Tibial nerve (tissue), 4 donors: ENCODE results near the gene DYRK1B. TPM values are rescaled to one million over a fixed set of nuclear protein-coding genes. Genes with fewer than 3 reads are reported as not detected.

Source experiments
- DNase-seq, 2 donors: peaks; one replicate each; pipeline ENCODE4 v3.0.0-alpha.2; 2019; ENCODE audit warnings: low spot score in 2 of 2
- H3K27ac ChIP-seq, 4 donors: fragments of 200-600 bp; sonication (generic) in 3 of 4; one replicate each; pipeline ENCODE4 v1.5.1; 2017 to 2019; ENCODE audit warnings: mild to moderate bottlenecking in 1 of 4
- H3K27me3 ChIP-seq, 2 donors: fragments of 200-600 bp; sonication (generic) in 1 of 2; one replicate each; pipeline versions ENCODE4 v1.5.1 to v1.6.0; 2017 to 2019
- H3K36me3 ChIP-seq, 3 donors: fragments of 200-600 bp; sonication (generic); one replicate each; pipeline ENCODE4 v1.5.1; 2018 to 2019
- H3K4me1 ChIP-seq, 4 donors: fragments of 200-600 bp; sonication (generic) in 3 of 4; one replicate each; pipeline ENCODE4 v1.5.1; 2017 to 2019
- H3K4me3 ChIP-seq, 4 donors: fragments of 200-600 bp; sonication (generic) in 3 of 4; one replicate each; pipeline ENCODE4 v1.5.1; 2017 to 2019; ENCODE audit warnings: mild to moderate bottlenecking in 1 of 4, moderate library complexity in 1 of 4
- H3K9me3 ChIP-seq, 4 donors: fragments of 200-600 bp; sonication (generic) in 3 of 4; one replicate each; pipeline ENCODE4 v1.5.1; 2017 to 2019
- EP300 ChIP-seq, 2 donors: sonication (generic); formaldehyde crosslinking; IDR thresholded peaks; one replicate each; pipeline ENCODE4 v1.6.1; 2017; ENCODE audit warnings: antibody characterized with exemption in 2 of 2, mild to moderate bottlenecking in 1 of 2
- POLR2A ChIP-seq, 2 donors: fragments of 450-650 bp; IDR thresholded peaks; one replicate each; pipeline ENCODE4 v1.6.1; 2017; ENCODE audit warnings: antibody characterized with exemption in 2 of 2, mild to moderate bottlenecking in 2 of 2, moderate library complexity in 2 of 2
- WGBS, 2 donors: methylation state at CpG; one replicate each; pipeline ENCODE4 v1.1.5; 2018; 5-methylcytosine and 5-hydroxymethylcytosine counted together
- total RNA-seq, 4 donors: library from RNA; depleted of rRNA; stranded (reverse); fragments of >200 nt; gene quantifications; one replicate each; pipeline ENCODE4 v1.1.0, GENCODE V29; 2016
- TF ChIP-seq, protein P1 (sequence below), 5 experiments: fragments of 200-600 bp in 3 of 5; fragments of 450-650 bp in 2 of 5; sonication (generic) in 3 of 5; IDR thresholded peaks; one replicate each; pipeline ENCODE4 v1.5.1; 2016 to 2019; ENCODE audit warnings: antibody characterized with exemption in 5 of 5, mild to moderate bottlenecking in 3 of 5, moderate library complexity in 2 of 5

Gene DYRK1B
- total RNA-seq, 4 donors from 2014 or later, result 12.6 to 15.9 (median 13.1) TPM

DNA sequence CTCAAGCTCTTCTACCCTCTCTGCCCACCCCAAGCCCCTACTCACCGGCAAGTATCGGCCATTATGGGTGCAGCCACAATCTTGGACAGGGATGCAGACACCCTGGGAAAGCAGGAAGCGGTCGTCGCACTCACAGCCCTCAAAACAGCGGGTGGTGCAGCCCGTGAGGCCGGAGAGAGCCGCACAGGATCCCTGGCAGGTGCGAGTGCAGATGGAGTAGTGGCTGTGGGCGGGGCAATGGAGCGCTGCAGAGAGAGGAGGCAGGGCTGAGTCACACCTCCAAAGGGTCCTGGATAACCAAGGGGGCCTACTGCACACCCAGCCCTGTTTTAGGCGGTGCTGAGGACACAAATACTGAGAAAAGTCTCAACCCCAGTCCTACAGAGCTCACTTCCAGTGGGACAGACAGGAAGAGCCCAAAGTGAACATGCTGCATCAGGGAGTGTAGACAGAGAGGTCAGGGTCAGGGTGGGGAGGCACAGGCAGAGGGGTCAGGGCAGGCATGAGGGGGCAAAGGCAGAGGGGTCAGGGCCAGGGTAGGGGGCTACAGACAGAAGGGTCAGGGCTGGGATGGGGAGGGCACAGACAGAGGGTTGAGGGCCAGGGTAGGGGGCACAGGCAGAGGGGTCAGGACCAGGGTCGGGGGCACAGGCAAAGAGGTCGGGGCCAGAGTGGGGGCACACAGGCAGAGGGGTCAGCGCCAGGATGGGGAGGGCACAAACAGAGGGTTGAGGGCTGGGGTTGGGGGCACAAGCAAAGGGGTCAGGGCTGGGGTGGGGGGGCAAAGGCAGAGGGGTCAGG is 36.4 kb upstream of the DYRK1B start:
- no peak overlapping the region for H3K4me3 ChIP-seq
- WGBS, 2 donors, result 42 to 48% methylated on average over 16 of the region's 16 CpGs
- H3K9me3 ChIP-seq, result no peaks in the 10 kb centered on the region
- no peaks in the 10 kb centered on the region for H3K4me1 ChIP-seq
- no peak overlapping the region for H3K27ac ChIP-seq
- no peak for DNase-seq
- no peaks in the 10 kb centered on the region for H3K27me3 ChIP-seq
- TF ChIP-seq, protein P1, sequence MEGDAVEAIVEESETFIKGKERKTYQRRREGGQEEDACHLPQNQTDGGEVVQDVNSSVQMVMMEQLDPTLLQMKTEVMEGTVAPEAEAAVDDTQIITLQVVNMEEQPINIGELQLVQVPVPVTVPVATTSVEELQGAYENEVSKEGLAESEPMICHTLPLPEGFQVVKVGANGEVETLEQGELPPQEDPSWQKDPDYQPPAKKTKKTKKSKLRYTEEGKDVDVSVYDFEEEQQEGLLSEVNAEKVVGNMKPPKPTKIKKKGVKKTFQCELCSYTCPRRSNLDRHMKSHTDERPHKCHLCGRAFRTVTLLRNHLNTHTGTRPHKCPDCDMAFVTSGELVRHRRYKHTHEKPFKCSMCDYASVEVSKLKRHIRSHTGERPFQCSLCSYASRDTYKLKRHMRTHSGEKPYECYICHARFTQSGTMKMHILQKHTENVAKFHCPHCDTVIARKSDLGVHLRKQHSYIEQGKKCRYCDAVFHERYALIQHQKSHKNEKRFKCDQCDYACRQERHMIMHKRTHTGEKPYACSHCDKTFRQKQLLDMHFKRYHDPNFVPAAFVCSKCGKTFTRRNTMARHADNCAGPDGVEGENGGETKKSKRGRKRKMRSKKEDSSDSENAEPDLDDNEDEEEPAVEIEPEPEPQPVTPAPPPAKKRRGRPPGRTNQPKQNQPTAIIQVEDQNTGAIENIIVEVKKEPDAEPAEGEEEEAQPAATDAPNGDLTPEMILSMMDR (IDR thresholded peaks at IDR 0.05), result no peak
- TF ChIP-seq POLR2A (IDR thresholded peaks at IDR 0.05), result no peak
- TF ChIP-seq EP300 (IDR thresholded peaks at IDR 0.05), result no peak
- H3K36me3 ChIP-seq, result no peaks in the 10 kb centered on the region

DNA sequence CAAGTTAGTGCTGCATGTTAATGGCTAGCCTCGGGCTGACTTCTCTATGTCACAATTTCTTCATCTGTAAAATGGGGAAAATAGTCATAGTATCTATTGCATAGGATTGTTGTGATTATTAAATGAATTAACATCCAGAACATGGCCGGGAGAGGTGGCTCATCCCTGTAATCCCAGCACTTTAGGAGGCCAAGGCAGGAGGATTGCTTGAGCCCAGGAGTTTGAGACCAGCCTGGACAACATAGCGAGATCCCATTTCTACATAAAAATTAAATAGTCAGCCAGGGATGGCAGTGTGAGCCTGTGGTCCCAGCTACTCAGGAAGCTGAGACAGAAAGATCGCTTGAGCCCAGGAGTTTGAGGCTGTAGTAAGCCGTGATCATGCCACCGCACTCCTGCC is 34.0 kb upstream of the DYRK1B start:
- no peaks in the 10 kb centered on the region for H3K36me3 ChIP-seq
- DNase-seq, result no peak
- 83 to 95% methylated on average over 6 of the region's 6 CpGs for WGBS, 2 donors
- TF ChIP-seq POLR2A (IDR thresholded peaks at IDR 0.05), result no peak
- TF ChIP-seq, protein P1 (IDR thresholded peaks at IDR 0.05), result no peak
- TF ChIP-seq EP300 (IDR thresholded peaks at IDR 0.05), result no peak
- no peaks in the 10 kb centered on the region for H3K4me1 ChIP-seq
- no peaks in the 10 kb centered on the region for H3K27me3 ChIP-seq
- no peak overlapping the region for H3K27ac ChIP-seq
- no peaks in the 10 kb centered on the region for H3K9me3 ChIP-seq
- no peak overlapping the region for H3K4me3 ChIP-seq

DNA sequence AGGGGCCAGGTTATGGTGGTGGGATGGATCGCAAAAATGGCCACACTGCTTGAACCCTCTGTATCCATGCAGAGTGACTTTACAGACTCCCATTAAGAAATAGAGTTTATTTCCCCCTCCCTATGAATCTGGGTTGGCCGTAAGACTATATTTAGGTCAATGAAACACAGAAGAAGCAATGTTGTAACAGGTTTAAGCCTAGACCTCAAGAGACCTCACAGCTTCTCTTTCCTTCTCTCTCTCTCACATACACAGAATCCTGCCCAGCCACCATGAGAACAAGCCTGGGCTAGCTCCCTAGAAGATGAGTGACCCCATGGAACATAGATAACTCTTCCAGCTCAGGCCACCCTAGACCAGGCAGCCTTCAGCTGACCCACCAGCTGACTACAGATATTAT is 33.2 kb upstream of the DYRK1B start:
- no peak for TF ChIP-seq EP300 (IDR thresholded peaks at IDR 0.05)
- WGBS, 2 donors, result 81 to 82% methylated on average over 2 of the region's 2 CpGs
- Histone ChIP-seq H3K36me3 (no peaks in the 10 kb centered on the region), H3K4me1 (no peaks in the 10 kb centered on the region), H3K9me3 (no peaks in the 10 kb centered on the region), H3K4me3 (no peak overlapping the region), H3K27ac (no peak overlapping the region), H3K27me3 (no peaks in the 10 kb centered on the region)
- DNase-seq, result no peak

DNA sequence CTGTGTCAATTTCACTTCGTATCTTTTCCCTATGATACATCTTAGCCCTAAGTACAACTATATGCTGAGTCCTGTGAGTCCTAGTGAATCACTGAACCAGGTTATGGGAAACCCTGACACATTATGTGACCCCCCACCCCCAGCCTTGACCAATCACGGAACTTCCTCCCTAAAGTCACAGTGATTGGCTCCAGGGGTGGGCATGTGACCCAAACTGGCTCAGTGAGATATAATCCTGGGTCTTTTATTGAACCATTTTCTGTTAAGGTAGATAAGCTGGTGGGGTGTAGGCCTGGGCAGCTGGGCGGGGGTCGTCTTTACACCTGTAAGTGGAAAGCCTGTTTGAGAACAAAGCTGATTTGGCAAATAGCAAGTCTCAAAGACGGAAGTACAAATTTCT is 32.0 kb upstream of the DYRK1B start:
- Histone ChIP-seq H3K36me3 (no peaks in the 10 kb centered on the region), H3K4me1 (no peaks in the 10 kb centered on the region), H3K9me3 (no peaks in the 10 kb centered on the region), H3K4me3 (no peak overlapping the region), H3K27ac (no peak overlapping the region), H3K27me3 (no peaks in the 10 kb centered on the region)
- 85 to 91% methylated on average over 5 of the region's 5 CpGs for WGBS, 2 donors
- TF ChIP-seq, protein P1 (IDR thresholded peaks at IDR 0.05), result no peak
- no peak for TF ChIP-seq POLR2A (IDR thresholded peaks at IDR 0.05)
- TF ChIP-seq EP300 (IDR thresholded peaks at IDR 0.05), result no peak
- DNase-seq, result no peak

DNA sequence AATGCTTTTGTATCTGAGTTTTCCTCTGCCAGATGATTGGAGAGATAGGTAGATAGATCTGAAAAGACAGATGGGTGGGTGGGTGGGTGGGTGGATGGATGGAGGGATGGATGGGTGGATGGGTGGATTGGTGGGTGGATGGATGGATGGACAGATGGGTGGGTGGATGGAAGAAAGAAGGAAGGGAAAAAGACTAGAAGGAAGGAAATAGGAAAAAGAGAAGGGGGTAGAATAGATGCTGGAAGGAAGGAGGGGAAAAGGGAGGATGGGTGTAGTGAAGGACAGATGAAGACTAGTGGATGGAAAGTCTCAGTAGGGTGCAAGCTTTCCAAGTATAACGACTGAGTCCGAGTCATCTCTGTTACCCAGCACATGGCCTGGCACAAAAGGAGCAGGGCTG is 31.2 kb upstream of the DYRK1B start:
- 91 to 97% methylated on average over 2 of the region's 2 CpGs for WGBS, 2 donors
- no peak overlapping the region for H3K27ac ChIP-seq
- no peaks in the 10 kb centered on the region for H3K4me1 ChIP-seq
- no peaks in the 10 kb centered on the region for H3K36me3 ChIP-seq
- TF ChIP-seq POLR2A (IDR thresholded peaks at IDR 0.05), result no peak
- TF ChIP-seq EP300 (IDR thresholded peaks at IDR 0.05), result no peak
- TF ChIP-seq, protein P1 (IDR thresholded peaks at IDR 0.05), result no peak
- DNase-seq, result no peak
- no peak overlapping the region for H3K4me3 ChIP-seq
- H3K27me3 ChIP-seq, result no peaks in the 10 kb centered on the region
- H3K9me3 ChIP-seq, result no peaks in the 10 kb centered on the region
